Activated naive CD8-positive, alpha-beta T cell treated with anti-CD3 and anti-CD28 coated beads for 36 hours (primary cell): ENCODE data around the gene RARS2. TPM values are rescaled to one million over a fixed set of nuclear protein-coding genes. Genes with fewer than 3 reads are reported as not detected.

ENCODE experiments used
- DNase-seq: peaks from one replicate; pipeline ENCODE4 v3.0.0; 2021
- H3K27ac Mint-ChIP-seq: one replicate; pipeline ENCODE4 v1.8.0; 2022; ENCODE audit warnings: mild to moderate bottlenecking, moderate library complexity, mixed read lengths
- H3K27me3 Mint-ChIP-seq: one replicate; pipeline ENCODE4 v1.8.0; 2022; ENCODE audit warnings: mild to moderate bottlenecking, mixed read lengths
- H3K36me3 Mint-ChIP-seq: one replicate; pipeline ENCODE4 v1.8.0; 2021; ENCODE audit warnings: mild to moderate bottlenecking, mixed read lengths
- H3K4me1 Mint-ChIP-seq: one replicate; pipeline ENCODE4 v1.8.0; 2021; ENCODE audit warnings: mixed read lengths
- H3K4me3 Mint-ChIP-seq: one replicate; pipeline ENCODE4 v1.8.0; 2022; ENCODE audit warnings: mild to moderate bottlenecking, moderate library complexity, mixed read lengths
- H3K9me3 Mint-ChIP-seq: one replicate; pipeline ENCODE4 v1.8.0; 2022; ENCODE audit warnings: mixed read lengths
- total RNA-seq, 2 experiments: library from RNA; stranded (reverse); gene quantifications; one replicate each; pipeline ENCODE4 v1.2.3, GENCODE V29; 2021

The RARS2 gene
- total RNA-seq, 2 experiments from 2014 or later: 19.5 to 21.8 TPM

- H3K4me3 Mint-ChIP-seq: no peak overlapping the region
- no peak for DNase-seq
- H3K4me1 Mint-ChIP-seq: peaks cover 2% of the 10 kb centered on the region
- H3K9me3 Mint-ChIP-seq: peaks cover 6% of the 10 kb centered on the region
- no peak overlapping the region for H3K27ac Mint-ChIP-seq
- H3K36me3 Mint-ChIP-seq: peaks cover 46% of the 10 kb centered on the region
- H3K27me3 Mint-ChIP-seq: no peaks in the 10 kb centered on the region
Measured at GRCh38 chr6:87544474-87544735, 45.4 kb downstream of the RARS2 start.

DNA sequence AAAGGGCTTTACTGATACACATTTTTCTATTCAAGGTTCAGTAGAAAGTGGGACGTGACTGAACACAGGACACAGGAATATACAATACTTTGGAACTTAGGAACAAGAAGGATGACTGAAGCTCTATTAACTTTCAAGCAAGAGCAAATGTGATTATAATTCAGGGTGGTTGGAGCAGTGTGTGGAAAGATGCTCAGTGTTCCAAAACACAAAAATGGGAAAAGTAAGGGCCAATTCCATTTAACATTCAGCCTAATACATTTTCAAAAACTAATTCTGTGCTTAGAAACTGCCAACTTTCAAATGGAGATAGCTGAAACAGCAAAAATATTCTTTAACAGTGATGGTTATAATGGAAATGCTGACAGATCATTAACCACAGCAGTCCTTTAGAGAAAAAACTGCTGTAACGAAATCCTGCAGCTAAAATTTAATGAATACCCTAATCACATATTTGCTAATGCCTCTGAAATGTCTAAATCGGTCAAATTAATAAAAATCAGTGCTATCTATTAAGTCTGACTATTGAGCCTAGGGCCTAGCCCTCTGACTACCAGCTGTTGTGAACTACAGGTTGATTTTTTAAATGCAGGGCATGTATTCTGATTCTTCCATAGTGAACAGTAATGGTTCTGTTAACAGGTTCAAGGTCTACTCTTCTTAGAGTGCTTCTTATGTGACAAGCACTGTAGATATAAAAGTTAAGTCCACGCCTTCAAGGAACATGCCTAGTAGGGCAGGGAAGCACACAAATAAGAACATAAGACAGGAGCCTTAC is 45.9 kb downstream of the RARS2 start:
- H3K27ac Mint-ChIP-seq: no peak overlapping the region
- peaks cover 9% of the 10 kb centered on the region for H3K9me3 Mint-ChIP-seq
- H3K4me1 Mint-ChIP-seq: peaks cover 2% of the 10 kb centered on the region
- no peak for DNase-seq
- H3K27me3 Mint-ChIP-seq: no peaks in the 10 kb centered on the region
- no peak overlapping the region for H3K4me3 Mint-ChIP-seq
- peaks cover 50% of the 10 kb centered on the region for H3K36me3 Mint-ChIP-seq

- no peaks in the 10 kb centered on the region for H3K27me3 Mint-ChIP-seq
- H3K4me3 Mint-ChIP-seq: no peak overlapping the region
- H3K27ac Mint-ChIP-seq: no peak overlapping the region
- H3K9me3 Mint-ChIP-seq: peaks cover 9% of the 10 kb centered on the region
- H3K4me1 Mint-ChIP-seq: peaks cover 6% of the 10 kb centered on the region
- DNase-seq: no peak
- H3K36me3 Mint-ChIP-seq: peaks cover 50% of the 10 kb centered on the region
Measured at GRCh38 chr6:87541744-87542143, 48.0 kb downstream of the RARS2 start.

DNA sequence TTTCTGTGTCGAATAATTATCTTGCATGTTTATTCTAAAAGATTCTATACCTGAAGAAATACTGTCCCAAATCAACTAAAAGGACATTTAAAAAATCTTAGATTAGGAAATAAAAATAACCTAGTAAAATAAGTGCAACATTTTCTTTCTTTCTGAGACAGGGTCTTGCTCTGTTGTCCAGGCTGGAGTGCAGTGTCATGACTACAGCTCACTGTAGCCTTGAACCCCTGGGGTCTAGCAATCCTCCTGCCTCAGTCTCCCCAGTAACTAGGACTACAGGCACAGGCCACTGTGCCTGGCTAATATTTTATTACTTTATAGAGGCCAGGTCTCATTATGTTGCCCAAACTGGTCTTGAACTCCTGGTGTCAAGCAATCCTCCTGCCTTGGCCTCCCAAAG is 48.7 kb downstream of the RARS2 start:
- Mint-ChIP-seq H3K4me1 (peaks cover 6% of the 10 kb centered on the region), H3K27me3 (no peaks in the 10 kb centered on the region), H3K27ac (no peak overlapping the region), H3K4me3 (no peak overlapping the region), H3K36me3 (peaks cover 49% of the 10 kb centered on the region), H3K9me3 (peaks cover 9% of the 10 kb centered on the region)
- DNase-seq: no peak

GRCh38 chr6:87540539-87540938 is 49.2 kb downstream of the RARS2 start:
- peaks cover 9% of the 10 kb centered on the region for H3K9me3 Mint-ChIP-seq
- no peak overlapping the region for H3K4me3 Mint-ChIP-seq
- no peak for DNase-seq
- peaks cover 47% of the 10 kb centered on the region for H3K36me3 Mint-ChIP-seq
- H3K4me1 Mint-ChIP-seq: peaks cover 6% of the 10 kb centered on the region
- no peak overlapping the region for H3K27ac Mint-ChIP-seq
- no peaks in the 10 kb centered on the region for H3K27me3 Mint-ChIP-seq

DNA sequence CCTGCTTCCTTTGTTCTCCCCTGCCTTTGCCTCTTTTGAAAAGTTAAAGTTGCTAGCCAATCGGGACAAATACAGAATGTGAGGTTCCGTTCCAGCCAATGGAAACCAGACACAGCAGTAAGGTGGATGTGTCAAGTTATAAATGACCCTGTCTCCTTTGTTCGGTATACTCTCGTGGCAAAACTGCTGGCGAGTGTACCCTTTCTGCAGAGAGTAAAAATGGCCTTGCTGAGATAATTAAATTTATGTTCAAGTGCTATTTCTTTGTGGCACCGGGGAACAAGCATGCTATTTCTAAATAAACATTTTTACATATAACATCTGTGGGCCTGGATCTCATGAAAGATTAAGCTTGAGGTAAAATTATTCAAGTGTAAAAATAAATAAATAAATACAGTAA is 50.2 kb downstream of the RARS2 start:
- H3K4me3 Mint-ChIP-seq: no peak overlapping the region
- peaks cover 9% of the 10 kb centered on the region for H3K9me3 Mint-ChIP-seq
- peaks cover 6% of the 10 kb centered on the region for H3K4me1 Mint-ChIP-seq
- H3K27me3 Mint-ChIP-seq: no peaks in the 10 kb centered on the region
- DNase-seq: no peak
- peaks cover 40% of the 10 kb centered on the region for H3K36me3 Mint-ChIP-seq
- no peak overlapping the region for H3K27ac Mint-ChIP-seq

DNA sequence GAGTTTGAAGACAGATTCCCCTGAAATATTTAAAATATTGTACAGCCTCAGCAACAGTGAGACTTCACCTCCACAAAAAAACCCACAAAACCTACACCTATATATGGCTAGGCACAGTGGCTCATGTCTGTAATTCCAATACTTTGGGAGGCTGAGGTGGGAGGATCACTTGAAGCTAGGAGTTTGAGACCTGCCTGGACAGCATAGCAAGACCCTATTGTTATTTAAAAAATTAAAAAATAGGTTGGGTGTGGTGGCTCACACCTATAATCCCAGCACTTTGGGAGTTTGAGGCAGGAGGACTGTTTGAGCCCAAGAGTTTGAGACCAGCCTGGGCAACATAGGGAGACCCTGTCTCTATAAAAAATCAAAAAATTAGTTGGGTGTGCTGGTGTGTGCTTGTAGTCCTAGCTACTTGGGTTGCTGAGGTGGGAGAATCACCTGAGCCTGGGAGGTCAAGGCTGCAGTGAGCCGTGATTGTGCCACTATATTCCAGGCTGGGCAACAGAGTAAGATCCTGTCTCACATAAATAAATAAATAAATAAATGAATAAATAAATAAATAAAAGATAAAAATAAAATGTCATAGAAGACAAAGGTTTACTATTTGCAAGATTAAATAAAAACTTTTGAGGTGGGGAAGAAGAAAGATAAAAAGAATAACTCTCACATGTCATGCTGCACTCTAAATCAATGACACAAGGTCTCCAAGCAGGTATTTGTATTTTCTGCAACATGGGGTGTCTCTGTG is 51.1 kb downstream of the RARS2 start:
- Mint-ChIP-seq H3K4me1 (peaks cover 6% of the 10 kb centered on the region), H3K36me3 (peaks cover 36% of the 10 kb centered on the region), H3K27ac (no peak overlapping the region), H3K9me3 (peaks cover 9% of the 10 kb centered on the region), H3K4me3 (no peak overlapping the region), H3K27me3 (no peaks in the 10 kb centered on the region)
- no peak for DNase-seq

- Mint-ChIP-seq H3K27ac (no peak overlapping the region), H3K36me3 (peaks cover 9% of the 10 kb centered on the region), H3K9me3 (peaks cover 4% of the 10 kb centered on the region), H3K4me3 (no peak overlapping the region), H3K27me3 (no peaks in the 10 kb centered on the region), H3K4me1 (peaks cover 4% of the 10 kb centered on the region)
- no peak for DNase-seq
Measured at GRCh38 chr6:87534377-87535047, 55.3 kb downstream of the RARS2 start.

DNA sequence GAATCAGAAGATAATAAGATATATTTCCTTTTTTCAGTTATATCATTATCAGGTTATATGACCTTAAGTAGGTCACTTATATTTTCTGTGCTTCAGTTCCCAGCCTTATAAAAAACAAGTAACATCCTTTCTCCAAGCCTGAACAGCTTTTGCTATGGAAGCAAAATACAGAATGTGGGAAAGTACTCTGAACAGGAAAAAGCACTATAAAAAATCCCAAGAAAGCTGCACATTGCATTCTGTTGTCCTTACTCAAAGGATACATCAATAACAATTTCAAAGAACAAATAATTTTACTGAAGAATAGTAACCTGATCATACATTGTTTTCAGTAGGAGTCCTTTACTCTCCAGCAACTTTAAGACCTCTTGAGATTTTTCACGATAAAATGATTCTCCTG is 60.6 kb downstream of the RARS2 start:
- Mint-ChIP-seq H3K27ac (peak overlapping the region; percentile 14), H3K27me3 (no peaks in the 10 kb centered on the region), H3K4me3 (no peak overlapping the region), H3K36me3 (peaks cover 16% of the 10 kb centered on the region), H3K4me1 (no peaks in the 10 kb centered on the region), H3K9me3 (no peaks in the 10 kb centered on the region)
- no peak for DNase-seq

DNA sequence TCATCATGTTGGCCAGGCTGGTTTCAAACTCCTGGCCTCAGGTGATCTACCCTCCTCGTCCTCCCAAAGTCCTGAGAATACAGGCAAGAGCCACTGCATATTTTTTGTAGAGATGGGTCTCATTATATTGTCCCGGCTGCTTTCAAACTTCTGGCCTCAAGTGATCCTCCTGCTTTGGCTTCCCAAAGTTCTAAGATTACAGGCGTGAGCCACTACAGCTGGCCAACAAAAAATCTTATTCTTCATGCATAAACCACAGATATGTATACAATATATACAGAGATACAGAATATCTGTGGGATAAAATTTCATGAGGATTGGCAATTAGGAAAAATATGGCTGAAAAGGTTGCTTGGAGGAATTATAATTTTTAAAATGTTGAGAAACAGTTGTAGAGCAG is 67.1 kb downstream of the RARS2 start:
- Mint-ChIP-seq H3K27me3 (no peaks in the 10 kb centered on the region), H3K4me3 (no peak overlapping the region), H3K4me1 (no peaks in the 10 kb centered on the region), H3K9me3 (no peaks in the 10 kb centered on the region), H3K27ac (peak overlapping the region; percentile 8), H3K36me3 (peaks cover 18% of the 10 kb centered on the region)
- no peak for DNase-seq

DNA sequence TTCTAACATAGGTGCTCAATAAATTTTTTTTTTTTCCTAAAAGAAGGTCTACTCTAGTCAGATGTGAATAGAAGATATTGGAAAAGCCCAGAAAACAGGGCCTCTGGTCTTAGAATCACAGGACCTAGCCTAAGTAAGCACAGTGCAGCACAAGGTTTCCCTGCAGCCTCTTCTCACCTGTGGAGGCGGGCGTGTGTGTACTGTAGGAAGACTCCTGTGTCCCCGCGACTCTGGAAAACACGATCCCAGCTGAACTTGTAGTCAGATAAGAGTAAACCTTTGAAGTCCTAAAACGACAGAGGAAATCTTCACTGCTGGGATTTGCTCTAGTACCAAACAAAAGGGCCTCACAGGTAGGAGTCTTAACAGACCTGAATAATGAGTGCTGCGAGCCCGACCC is 71.3 kb downstream of the RARS2 start:
- H3K36me3 Mint-ChIP-seq: peaks cover 19% of the 10 kb centered on the region
- peaks cover 5% of the 10 kb centered on the region for H3K4me1 Mint-ChIP-seq
- no peaks in the 10 kb centered on the region for H3K9me3 Mint-ChIP-seq
- no peak overlapping the region for H3K27ac Mint-ChIP-seq
- H3K4me3 Mint-ChIP-seq: no peak overlapping the region
- no peak for DNase-seq
- no peaks in the 10 kb centered on the region for H3K27me3 Mint-ChIP-seq

- Mint-ChIP-seq H3K4me3 (no peak overlapping the region), H3K27ac (peak overlapping the region; percentile 29), H3K27me3 (no peaks in the 10 kb centered on the region), H3K4me1 (peaks cover 5% of the 10 kb centered on the region), H3K9me3 (no peaks in the 10 kb centered on the region), H3K36me3 (peaks cover 16% of the 10 kb centered on the region)
- DNase-seq: no peak
Measured at GRCh38 chr6:87514831-87515230, 75.0 kb downstream of the RARS2 start.

- Mint-ChIP-seq H3K9me3 (no peaks in the 10 kb centered on the region), H3K4me3 (no peak overlapping the region), H3K27me3 (no peaks in the 10 kb centered on the region), H3K27ac (peak overlapping the region; percentile 0), H3K4me1 (peaks cover 11% of the 10 kb centered on the region), H3K36me3 (peaks cover 13% of the 10 kb centered on the region)
- DNase-seq: no peak
Measured at GRCh38 chr6:87504441-87504840, 85.3 kb downstream of the RARS2 start.

- Mint-ChIP-seq H3K9me3 (no peaks in the 10 kb centered on the region), H3K36me3 (peaks cover 16% of the 10 kb centered on the region), H3K27ac (no peak overlapping the region)
Measured at GRCh38 chr6:87501809-87502572, 87.8 kb downstream of the RARS2 start.

GRCh38 chr6:87498048-87498447 is 91.7 kb downstream of the RARS2 start:
- H3K4me1 Mint-ChIP-seq: peaks cover 8% of the 10 kb centered on the region
- no peak for DNase-seq
- no peaks in the 10 kb centered on the region for H3K27me3 Mint-ChIP-seq
- no peaks in the 10 kb centered on the region for H3K9me3 Mint-ChIP-seq
- no peak overlapping the region for H3K4me3 Mint-ChIP-seq
- H3K27ac Mint-ChIP-seq: no peak overlapping the region
- peaks cover 7% of the 10 kb centered on the region for H3K36me3 Mint-ChIP-seq

More at GRCh38 chr6:87501809-87502572, 87.8 kb downstream of the RARS2 start:
- no peak overlapping the region for H3K4me3 Mint-ChIP-seq
- H3K27me3 Mint-ChIP-seq: no peaks in the 10 kb centered on the region
- H3K4me1 Mint-ChIP-seq: peaks cover 13% of the 10 kb centered on the region
- no peak for DNase-seq
